ENCODE data around the gene FMNL2.
"Not testable (repeated sequence)": the region's sequence is repeated elsewhere in the genome, so short reads cannot be mapped to it uniquely, and the experiment has no call there.

Gene FMNL2

DNA sequence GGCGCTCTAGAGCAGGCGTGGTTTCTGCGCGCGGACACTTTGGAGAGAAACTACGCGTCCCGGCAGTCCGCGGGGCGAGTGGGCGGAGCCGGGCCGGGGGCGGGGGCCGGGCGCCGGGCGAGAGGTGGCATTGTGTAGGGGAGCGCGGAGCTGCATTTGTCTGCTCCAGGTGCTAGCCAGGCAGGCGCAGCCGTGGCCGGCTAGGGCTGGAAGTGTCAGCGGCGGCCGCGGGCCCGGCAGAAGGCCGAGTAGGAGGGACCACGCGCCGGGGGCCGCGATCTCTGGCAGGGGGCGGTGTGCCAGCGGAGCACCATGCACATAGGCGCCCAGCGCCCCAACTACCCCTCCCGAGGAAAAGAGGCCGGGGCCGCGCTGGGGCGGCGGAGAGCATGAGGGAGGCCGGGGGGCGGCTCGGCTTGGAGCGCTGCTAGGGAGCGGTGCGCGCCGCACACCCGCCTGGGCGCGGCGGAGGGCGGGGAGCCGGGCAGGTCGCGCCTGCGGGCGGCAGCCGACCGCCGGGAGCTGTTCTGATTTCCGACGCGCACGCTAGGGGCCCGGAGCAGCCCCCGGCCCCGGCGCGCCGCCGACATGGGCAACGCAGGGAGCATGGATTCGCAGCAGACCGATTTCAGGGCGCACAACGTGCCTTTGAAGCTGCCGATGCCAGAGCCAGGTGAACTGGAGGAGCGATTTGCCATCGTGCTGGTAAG is at the start of gene FMNL2:
TSS of gene FMNL2 (plus strand) at position 159 of the 710 bp plus-strand sequence.
- DNase-seq (ENCODE audit: low spot score): peak; percentile 86

DNA sequence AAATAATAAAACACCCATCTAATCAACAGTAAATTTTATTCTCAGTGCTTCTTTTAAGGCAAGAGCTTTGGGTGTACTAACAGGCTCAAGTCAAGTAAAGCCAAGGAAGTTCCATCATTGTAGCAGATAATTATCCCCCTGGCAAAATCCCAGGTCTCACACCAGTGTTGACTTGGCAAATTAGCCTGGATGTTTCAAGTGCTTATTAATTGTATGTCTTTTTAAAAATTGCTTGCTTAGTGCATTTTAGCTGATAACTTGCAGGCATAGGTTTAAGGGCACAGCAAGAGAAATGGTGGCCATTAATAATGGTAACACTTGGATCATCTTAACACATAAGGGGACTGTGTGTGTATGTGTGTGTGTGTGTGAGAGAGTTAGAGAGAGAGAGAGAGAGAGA is 42.0 kb upstream of the FMNL2 start:
- DNase-seq (ENCODE audit: low spot score): no peak

DNA sequence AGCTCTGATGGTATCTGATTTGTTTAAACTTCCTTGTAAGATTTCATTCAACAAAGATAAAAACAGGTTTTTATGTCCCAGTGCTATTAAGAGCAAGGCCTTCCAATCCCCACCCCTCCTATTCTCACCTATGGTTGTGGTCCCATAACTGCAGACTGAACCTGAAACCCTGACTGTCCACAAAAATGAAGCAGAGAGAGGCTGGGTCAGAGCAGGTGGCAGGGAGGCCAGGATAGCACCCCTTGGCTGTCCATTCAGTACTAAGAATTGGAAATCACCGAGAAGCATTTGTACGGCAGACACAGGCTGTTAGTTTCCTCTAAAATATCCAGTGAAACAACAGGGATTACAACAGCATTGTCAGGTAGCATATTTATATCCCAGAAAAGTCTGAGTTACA is 37.3 kb upstream of the FMNL2 start:
- DNase-seq (ENCODE audit: low spot score): no peak

DNA sequence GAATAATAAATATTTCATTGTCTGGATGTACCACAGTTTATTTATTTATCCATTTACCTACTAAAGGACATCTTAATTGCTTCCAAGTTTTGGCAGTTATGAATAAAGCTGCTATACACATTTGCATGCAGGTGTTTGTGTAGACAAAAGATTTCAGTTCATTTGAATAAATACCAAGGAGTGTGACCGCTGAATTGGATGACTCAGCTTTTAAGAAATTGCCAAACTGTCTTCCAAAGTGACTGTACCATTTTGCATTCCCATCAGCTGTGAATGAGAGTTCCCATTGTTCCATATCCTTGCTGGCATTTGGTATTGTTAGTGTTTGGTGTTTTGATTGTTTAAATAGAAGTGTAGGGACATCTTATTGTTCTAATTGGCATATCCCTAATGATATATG is 36.2 kb upstream of the FMNL2 start:
- DNase-seq (ENCODE audit: low spot score): peak; percentile 33

DNA sequence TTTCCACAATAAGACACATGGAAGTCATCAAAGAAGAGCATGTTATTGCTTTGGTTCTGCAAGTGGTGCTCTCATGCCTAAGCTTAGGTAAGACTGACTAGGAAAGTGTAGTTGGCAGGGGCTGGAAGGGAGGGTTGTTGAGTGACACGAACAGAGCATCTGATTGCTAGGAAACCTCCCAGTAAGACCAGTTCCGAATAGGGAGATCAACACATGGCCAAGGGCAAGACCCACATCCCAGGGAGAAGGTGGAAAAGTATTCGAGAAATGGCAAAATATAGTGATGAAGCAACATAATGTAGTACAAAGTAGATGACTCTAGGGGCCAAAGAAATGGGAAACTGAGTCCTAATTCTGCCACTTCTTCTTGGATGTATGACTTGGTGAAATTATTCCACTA is 33.8 kb upstream of the FMNL2 start:
- no peak for DNase-seq (ENCODE audit: low spot score)

DNA sequence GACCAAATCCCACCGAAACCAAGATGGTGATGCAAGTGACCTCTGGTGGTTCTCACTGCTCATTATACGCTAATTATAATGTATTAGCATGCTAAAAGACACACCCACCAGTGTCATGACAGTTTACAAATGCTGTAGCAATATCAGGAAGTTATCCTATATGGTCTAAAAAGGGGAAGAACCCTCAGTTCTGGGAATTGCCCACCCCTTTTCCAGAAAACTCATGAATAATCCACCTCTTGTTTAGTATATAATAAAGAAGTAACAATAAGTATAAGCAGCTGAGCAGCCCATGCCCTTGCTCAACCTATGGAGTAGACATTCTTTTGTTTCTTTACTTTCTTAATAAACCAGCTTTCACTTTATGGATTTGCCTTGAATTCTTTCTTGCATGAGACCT is 31.0 kb upstream of the FMNL2 start:
- no peak for DNase-seq (ENCODE audit: low spot score)

DNA sequence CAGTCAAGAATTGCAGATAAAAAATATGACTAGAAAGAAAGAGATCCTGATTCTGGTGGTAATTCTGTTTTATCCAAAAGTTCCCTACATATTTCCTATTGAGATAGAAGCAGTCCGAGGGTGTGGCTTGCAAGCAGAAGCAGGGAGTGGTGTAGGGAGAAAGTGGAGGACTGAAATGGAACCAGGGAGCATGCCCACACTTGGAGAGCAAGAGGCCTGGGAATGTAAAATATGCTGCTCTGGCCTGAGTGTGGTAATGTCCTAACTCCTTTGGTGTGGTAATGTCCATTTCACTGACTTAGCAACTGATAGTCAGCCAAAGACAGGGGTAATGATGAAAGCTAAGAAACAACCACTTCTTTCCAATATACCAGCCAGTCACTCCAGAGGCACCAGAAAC is 30.1 kb upstream of the FMNL2 start:
- DNase-seq (ENCODE audit: low spot score): no peak

DNA sequence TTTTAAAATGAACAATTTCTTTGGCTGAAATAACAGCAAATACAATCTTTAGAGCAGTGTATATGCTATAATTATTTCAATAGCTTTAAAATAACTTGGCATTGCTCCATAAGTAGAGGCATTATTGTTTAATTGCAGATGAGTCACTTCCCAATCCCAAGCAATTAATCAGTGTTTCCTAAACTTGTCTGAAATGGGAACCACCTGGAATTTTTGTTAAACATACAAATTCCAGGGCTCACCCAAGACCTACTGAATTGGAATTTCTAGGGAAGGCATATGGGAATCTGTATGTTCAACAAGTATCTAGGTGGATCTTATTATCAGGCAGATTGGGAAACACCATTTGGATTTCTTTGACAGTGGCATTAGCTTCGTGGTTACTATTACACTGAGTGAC is 27.1 kb upstream of the FMNL2 start:
- no peak for DNase-seq (ENCODE audit: low spot score)

DNA sequence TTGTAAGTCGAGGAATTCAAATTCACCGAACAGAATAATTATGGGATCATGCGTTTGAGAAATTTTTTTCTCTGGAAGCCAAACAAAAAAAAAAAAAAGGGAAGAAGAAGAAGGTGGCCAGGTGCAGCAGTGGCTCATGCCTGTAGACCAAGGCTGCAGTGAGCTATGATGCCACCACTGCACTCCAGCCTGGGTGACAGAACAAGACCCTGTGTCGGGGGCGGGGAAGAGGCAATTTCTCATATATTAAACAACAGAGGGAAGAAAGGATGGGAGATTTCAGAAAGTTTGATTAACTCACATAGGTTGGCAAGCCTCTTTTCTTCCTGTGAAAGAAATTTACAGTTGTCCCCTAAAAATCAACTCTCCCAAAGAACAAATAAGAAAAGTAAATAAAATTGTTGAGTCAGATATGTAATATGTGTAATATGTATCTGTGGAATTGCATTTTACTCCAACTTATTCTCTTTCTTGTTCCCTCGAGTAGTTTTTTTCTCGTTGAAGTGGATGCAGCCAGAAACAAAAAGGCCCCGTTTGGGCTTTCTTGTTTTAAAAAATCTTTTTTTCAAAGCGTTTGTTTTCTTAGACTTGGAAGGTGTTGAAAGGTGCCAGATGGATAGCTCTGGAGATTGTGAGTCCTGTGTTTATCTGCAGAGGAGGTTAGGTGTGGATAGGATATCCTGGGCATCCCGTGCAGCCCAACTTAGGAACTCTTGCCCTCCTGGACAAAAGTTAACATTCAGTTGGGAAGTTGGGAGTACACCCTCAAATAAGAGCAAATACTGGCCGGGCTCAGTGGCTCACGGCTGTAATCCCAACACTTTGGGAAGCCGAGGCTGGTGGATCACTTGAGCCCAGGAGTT is 25.4 kb upstream of the FMNL2 start:
- no peak for DNase-seq (ENCODE audit: low spot score)

DNA sequence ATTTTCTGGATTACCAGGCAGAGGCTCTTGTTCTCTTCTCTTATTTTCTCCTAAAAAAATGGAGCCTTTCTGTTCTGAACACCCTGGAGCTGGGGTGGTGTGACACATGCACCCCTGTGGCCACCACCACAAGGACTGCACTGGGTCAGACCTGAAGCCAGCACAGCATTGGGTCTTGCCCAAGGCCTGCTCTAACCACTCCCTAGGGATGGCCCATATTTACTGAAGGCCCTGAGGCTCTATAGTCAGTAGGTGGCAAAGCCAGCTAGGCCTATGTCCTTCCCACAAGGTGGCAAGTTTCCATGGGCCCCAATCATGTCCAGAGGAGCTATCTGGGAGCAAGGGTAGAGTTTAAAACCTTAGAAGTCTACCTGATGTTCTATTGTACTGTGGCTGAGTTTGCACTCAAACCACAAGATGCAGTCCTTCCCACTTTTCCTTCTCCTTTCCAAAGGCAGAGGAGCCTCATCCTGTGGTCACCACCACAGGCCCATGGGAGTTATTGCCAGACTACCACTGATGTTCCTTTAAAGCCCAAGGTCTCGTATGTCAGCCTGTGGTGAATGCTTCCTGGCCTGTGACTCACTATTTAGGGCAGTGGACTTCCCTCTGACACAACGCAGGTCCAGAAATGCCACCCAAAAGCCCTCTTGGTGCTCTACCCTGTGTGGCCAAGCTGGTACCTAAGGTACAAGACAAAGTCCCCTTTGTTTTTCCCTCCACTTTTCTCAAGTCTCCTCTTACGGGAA is 15.0 kb upstream of the FMNL2 start:
- DNase-seq (ENCODE audit: low spot score): peak; percentile 9

DNA sequence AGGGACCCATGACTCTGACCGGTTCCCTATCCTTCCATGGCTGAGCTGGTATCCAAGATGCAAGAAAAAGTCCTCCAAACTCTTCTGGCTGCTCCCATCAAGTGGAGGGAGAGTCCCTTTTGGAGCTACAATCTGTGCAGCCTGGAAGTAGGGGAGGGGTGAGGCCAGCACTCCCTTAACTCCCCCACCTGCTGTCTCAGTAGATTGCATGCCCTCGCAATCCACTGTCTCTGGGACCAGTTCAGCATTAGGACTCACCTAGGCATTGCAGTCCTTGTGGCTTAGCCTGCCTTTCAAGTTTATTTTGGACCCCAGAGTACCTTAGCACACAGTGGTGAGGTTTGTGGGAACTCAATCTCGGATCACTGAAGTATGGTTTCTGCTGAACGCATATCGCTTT is 14.2 kb upstream of the FMNL2 start:
- no peak for DNase-seq (ENCODE audit: low spot score)

DNA sequence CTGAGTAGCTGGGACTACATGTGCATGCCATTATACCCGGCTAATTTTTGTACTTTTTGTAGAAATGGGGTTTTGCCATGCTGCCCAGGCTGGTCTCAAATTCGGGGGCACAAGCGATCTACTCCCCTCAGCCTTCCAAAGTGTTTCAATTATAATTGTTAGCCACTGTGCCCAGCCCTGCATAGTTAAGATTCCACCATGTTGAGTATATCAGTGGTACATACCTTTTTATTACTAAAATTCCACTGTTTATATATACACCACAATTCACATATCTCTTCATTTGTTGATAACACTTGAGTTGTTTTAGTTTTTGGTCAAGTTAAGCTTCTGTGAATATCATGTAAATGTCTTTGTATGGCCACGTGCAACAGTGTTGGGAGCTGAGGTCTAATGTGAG is 12.8 kb upstream of the FMNL2 start:
- no peak for DNase-seq (ENCODE audit: low spot score)

DNA sequence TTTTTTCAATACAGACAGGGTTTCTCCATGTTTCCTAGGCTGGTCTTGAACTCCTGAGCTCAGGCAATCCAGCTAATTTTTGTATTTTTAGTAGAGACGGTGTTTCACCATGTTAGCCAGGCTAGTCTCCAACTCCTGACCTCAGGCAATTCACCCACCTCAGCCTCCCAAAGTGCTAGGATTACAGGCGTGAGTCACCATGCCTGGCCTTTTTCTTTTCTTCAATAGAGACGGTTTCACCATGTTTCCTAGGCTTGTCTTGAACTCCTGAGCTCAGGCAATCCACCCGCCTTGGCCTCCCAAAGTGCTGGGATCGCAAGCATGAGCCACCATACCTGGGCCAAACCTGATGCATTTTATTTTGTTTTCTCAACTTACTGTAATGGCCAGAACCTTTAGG is 9.8 kb upstream of the FMNL2 start:
- DNase-seq (ENCODE audit: low spot score): not testable (repeated sequence)

DNA sequence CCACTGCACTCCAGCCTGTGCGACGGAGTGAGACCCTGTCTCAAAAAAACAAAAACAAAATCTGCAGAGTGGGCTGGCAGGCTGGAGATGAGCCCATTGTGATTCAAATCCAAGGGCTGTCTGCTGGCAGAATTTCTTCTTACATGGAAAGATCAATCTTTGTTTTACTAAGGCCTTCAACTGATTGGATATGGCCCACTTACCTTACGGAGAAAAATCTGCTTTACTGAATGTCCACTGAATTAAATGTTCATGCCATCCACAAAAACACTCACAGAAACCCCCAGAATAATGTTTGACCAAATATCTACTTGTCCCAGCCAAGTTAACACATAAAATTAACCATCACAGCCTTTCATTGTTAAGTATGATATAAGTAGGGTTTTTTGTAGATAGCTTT is 8.3 kb upstream of the FMNL2 start:
- no peak for DNase-seq (ENCODE audit: low spot score)

DNA sequence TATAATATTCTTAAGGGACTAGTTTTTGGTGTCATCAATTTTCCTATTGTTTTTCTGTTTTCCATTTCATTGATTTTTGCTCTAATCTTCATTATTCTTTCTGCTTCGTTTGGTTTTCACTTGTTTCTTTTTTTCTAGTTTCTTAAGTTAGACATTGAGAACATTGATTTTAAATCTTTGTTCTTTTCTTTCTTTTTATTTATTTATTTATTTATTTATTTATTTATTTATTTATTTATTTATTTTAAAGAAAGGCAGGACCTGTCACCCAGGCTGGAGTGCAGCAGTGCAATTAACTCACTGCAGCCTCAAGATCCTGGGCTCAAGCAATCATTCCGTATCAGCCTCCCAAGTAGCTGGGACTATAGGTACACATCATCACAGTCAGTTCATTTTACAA is 7.0 kb upstream of the FMNL2 start:
- DNase-seq (ENCODE audit: low spot score): no peak

DNA sequence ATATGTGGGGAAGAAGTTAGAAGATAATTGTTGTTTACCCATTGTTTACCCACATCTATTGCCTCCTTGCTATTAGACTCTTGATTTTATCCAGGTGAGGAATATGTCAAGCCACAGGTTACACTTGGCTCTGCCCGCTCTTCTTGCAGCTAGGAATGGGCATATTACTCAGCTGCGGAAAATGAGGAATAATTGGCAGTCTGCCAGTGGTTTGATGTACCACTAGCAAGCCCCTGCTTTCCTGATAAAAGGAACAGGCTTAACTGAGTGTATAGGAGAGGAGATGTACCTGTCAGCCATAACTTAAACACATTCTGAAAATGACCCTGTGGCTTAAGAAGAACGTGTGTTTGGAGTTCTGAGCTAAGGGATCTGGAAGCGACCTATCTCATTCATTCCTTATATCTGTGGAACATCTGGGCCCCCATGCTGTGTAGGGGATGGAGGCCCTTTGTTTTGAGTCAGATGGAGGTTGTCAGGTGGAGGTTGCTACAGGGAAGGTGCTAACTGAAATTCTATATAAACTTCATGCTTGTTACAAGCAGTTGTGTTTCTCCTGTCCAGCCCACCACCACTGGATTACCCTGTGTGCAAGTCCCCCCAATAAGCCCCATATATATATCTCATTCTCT is 4.6 kb upstream of the FMNL2 start:
- peak; percentile 34 for DNase-seq (ENCODE audit: low spot score)

DNA sequence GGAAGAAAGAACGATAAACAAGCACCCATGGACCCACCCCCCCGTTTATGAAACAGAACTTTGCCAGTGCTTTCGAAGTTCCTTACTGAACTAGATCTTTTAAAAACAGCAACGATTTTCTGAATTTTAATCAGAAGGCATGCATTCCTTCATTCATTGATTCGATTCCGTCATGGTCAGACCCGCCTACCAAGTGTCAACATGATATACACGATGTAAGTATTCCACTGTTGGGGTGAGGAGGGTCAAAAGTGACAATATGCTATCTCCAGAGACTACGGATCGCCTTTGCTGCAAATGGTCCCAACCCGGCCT is 316 bp upstream of the FMNL2 start:
- DNase-seq (ENCODE audit: low spot score): no peak

DNA sequence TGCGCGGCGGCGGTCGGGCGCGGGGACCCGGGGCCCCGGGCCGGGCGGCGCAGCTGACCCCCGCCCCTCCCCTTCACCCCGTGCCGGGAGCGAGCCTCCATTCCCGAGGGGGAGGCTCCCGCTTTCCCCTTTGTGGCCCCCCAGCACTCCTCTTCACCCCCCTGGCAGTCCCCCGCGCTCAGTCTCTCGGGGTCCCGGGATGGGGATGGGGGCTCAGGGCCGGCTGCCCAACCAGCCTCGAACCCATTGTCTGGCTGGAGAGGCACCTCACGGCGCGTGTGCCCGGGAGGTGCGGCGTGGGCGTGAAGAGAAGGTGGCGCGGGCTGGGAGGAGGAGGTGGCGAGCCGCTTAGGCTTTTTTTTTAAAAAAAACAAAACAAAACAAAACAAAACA is 748 bp downstream of the FMNL2 start:
- DNase-seq (ENCODE audit: low spot score): peak; percentile 33

DNA sequence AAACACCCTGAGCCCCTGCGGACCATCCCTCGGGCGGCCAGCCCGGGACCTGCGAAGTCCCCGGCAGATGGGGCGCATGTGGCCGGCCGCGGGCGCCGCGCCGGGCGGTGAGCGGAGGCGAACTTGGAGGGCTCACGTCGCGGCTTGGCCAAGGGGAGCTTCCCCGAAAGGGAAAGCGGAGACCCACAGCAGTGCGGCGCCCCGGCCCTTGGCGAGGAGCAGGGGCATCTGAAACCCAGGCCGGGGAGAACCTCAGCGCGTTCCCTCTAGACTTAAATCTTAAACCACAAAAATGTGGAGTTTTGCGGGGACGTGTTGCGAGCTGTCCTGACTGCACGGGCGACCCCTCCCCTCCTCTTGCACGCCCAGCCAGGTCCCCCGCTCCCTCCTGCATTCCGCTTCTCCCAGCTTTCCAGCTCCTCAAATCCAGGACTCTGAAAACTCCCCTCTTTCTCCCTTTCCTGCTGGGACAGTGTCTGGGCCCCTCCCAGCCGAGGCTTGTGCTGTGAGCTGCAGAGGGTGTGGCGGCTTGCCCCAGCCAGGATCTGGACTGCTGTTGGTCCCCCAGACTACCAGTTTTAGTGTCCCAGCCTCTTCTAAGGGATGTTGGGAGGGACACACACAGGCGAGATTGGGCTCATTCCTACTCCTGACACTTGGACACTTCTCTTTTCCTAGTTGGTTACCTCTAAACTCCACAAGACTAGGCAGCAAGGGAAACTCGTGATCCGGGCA is 1.3 kb downstream of the FMNL2 start:
- peak; percentile 70 for DNase-seq (ENCODE audit: low spot score)

DNA sequence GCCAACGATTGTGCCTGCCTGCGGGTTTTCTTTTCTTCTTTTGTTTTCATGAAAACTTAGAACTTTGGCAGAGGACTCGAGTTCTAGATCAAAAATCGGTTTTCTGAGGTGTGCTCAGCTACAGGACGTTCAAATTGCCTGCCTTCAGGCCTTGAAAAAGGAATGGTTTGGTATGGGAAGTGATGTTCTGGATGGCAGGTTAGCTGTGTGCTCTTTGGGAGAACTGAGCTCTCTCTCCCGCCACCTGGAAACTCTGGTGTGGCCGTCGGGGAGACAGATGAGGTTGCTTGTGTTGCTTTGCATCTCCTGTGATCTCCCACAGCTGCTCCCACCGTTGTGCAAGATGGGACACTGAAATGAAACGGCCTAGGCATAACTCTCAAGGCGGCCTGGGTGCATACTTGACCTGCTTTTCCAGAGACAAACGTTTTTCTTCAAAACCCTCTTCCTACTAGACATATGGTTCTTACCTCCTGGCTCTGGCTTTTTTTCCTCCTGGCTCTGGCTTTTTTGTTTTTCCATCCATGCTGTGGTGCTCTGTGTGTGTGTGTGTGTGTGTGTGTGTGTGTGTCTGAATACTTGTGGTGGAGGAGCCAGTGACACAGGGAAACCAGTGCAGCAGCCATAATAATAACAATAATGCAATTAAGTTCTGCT is 2.0 kb downstream of the FMNL2 start:
- DNase-seq (ENCODE audit: low spot score): peak; percentile 49

DNA sequence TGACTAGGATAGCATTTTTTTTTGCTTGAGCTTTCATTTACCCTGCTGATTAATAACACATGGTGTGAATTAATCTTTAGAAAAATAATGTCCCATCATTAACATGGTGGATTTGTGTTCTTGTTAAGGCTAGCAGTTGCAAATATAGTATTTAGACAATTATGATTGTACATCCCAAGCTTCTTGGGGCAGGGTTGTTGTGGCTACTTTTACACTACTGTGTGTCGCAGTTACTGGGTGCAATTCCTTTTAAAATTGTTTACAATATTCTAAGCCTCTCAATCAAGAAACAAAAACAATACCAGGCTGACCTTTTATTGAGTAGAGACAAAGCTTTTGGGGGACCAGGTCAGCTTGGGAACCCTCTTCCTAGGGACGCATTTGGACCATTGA is 2.5 kb downstream of the FMNL2 start:
- no peak for DNase-seq (ENCODE audit: low spot score)
